AG04450 (cell line): ENCODE measurements around the gene FAM193B. TPM values are rescaled to one million over a fixed set of nuclear protein-coding genes. Genes with fewer than 3 reads are reported as not detected.

Source experiments
- CTCF ChIA-PET: fragments of 300-600, 350-600 bp; formaldehyde crosslinking; extraction: SDS; loops from one replicate; lab custom pipeline; 2022; ENCODE audit warnings: antibody characterized with exemption, inconsistent platforms; lab: Charles Lee
- POLR2A ChIA-PET: fragments of 350-600 bp; formaldehyde crosslinking; extraction: SDS; loops from one replicate; lab custom pipeline; 2021; ENCODE audit warnings: antibody characterized with exemption, inconsistent platforms; lab: Yijun Ruan, JAX
- DNase-seq: peaks from one replicate; pipeline ENCODE4 v3.0.0-alpha.2; 2011; ENCODE audit warnings: low read depth, low spot score
- H3K27ac ChIP-seq: one replicate; pipeline ENCODE4 v1.5.1; 2012; ENCODE audit warnings: low read depth, low read length, control low read depth
- H3K27me3 ChIP-seq: one replicate; pipeline ENCODE4 v1.6.0; 2012; ENCODE audit warnings: low read length; ENCODE audit not compliant: control insufficient read depth, insufficient read depth
- H3K4me3 ChIP-seq: 2 replicates; pipeline ENCODE4 v1.5.1; 2011; ENCODE audit warnings: mild to moderate bottlenecking, low read depth, low read length, control low read depth
- H3K9me3 ChIP-seq: 2 replicates; pipeline ENCODE4 v1.5.1; 2012; ENCODE audit warnings: low read length; ENCODE audit not compliant: control insufficient read depth, insufficient read depth
- CTCF ChIP-seq: IDR thresholded peaks from 2 replicates; pipeline ENCODE4 v1.5.1; 2011; ENCODE audit warnings: low read depth, low read length, control low read depth, inconsistent platforms
- polyA plus RNA-seq: library from polyadenylated mRNA; depleted of rRNA; stranded (reverse); fragments of >200 nt; gene quantifications from 2 replicates; pipeline ENCODE4 v1.2.3, GENCODE V29; 2011

Gene FAM193B
- polyA plus RNA-seq, 1 experiment = 30.1 TPM

- ChIA-PET CTCF (no interaction called here), POLR2A (interaction anchor here (0.8 kb wide), 1 partner anchor 34 kb away, joined by 3 read pairs; no protein-coding TSS in a partner anchor)
- Histone ChIP-seq H3K27ac (no peak overlapping the region), H3K4me3 (no peak overlapping the region), H3K27me3 (no peaks in the 10 kb centered on the region), H3K9me3 (no peaks in the 10 kb centered on the region)
- no peak for DNase-seq
- TF ChIP-seq CTCF = no peak
Observed at GRCh38 chr5:177531209-177531940, 23.0 kb downstream of the FAM193B start.

- POLR2A ChIA-PET = no interaction called here
- no peak for TF ChIP-seq CTCF
Observed at GRCh38 chr5:177530638-177531037, 23.7 kb downstream of the FAM193B start.

GRCh38 chr5:177529247-177530203 is 24.8 kb downstream of the FAM193B start:
- ChIA-PET CTCF (no interaction called here), POLR2A (no interaction called here)
- Histone ChIP-seq H3K4me3 (no peak overlapping the region), H3K9me3 (no peaks in the 10 kb centered on the region), H3K27me3 (no peaks in the 10 kb centered on the region), H3K27ac (no peak overlapping the region)
- no peak for TF ChIP-seq CTCF
- no peak for DNase-seq

More at GRCh38 chr5:177530638-177531037, 23.7 kb downstream of the FAM193B start:
- H3K27ac ChIP-seq = no peak overlapping the region
- no peaks in the 10 kb centered on the region for H3K27me3 ChIP-seq
- CTCF ChIA-PET = no interaction called here
- no peaks in the 10 kb centered on the region for H3K9me3 ChIP-seq
- H3K4me3 ChIP-seq = no peak overlapping the region
- DNase-seq = no peak

- TF ChIP-seq CTCF = no peak
Observed at GRCh38 chr5:177528631-177529030, 25.7 kb downstream of the FAM193B start.

More at GRCh38 chr5:177528631-177529030, 25.7 kb downstream of the FAM193B start:
- Histone ChIP-seq H3K4me3 (no peak overlapping the region), H3K27me3 (no peaks in the 10 kb centered on the region), H3K9me3 (no peaks in the 10 kb centered on the region; the same call in 1 of the 2 replicates), H3K27ac (no peak overlapping the region)
- POLR2A ChIA-PET = no interaction called here
- CTCF ChIA-PET = no interaction called here
- DNase-seq = no peak
